ENCODE data around the gene TBC1D22A.

Gene TBC1D22A

DNA sequence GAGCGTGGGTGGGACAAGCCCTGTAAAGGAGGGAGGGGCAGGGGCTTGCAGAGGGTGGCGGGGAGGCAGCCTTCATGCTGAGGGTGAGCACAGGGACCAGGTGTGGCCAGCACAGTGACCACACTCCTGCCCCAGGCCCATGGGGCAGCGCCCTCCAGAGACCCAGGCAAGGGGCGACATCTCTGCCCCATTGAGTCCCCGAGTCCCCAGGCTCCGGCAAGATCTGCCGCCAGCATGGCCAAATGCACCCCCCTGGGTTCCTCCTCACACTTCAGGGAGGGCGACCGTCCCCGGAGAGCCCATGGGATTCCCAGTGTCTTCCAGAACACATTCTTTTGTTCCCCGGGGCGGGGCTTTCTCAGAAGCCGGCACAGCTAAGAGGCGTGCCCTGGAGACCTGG lies 362.5 kb downstream of the TBC1D22A start:
- no peak overlapping the region for H3K4me3 ChIP-seq (ENCODE audit: low read length)
- TF ChIP-seq ZNF274 (IDR thresholded peaks at IDR 0.05; ENCODE audit: low read depth, low read length), result no peak

DNA sequence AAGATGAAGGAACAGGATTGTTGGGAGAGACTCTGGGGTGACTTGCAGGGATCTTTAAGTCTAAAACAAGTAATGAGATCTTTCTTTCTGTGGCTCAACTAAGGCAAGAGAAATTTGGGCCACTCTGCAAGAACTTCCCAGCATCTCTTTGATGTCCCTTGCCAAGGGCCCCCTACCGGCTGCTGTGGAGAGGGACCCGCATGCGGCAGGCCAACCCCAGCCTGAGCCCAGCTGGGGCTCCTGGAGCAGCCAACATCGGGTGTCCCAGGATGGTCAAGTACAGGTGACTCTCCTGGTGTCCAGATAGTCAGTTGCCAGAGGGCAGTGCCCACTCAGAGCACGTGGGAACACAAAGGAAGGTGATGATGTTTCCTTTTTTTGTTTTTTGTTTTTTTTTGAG lies 363.2 kb downstream of the TBC1D22A start:
- TF ChIP-seq ZNF274 (IDR thresholded peaks at IDR 0.05; ENCODE audit: low read depth, low read length), result no peak
- no peak overlapping the region for H3K4me3 ChIP-seq (ENCODE audit: low read length)

DNA sequence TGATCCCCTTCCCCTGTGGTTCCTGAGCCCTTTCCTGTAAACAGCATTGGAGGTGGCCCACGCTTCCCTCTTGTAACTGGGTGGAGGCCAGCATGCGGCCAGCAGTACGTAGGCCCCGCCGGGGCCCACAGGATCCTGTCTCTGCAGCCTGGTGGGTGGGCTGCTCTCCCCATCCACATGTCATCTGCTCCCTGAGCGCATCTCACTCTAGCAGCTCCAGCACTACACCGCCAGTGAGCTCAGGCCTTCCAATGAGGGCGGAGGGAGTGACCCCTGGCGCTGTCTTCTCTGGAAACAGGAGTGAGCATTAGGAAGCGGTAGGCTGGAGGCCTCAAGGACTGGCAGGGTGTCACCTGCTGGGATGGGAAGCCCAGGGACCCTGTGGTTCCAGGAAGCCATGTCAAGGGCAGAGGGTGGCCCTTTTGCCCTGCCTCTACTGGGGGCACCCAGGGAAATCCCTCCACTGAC lies 363.9 kb downstream of the TBC1D22A start:
- no peak for TF ChIP-seq ZNF274 (IDR thresholded peaks at IDR 0.05; ENCODE audit: low read depth, low read length)
- H3K4me3 ChIP-seq (ENCODE audit: low read length), result no peak overlapping the region

DNA sequence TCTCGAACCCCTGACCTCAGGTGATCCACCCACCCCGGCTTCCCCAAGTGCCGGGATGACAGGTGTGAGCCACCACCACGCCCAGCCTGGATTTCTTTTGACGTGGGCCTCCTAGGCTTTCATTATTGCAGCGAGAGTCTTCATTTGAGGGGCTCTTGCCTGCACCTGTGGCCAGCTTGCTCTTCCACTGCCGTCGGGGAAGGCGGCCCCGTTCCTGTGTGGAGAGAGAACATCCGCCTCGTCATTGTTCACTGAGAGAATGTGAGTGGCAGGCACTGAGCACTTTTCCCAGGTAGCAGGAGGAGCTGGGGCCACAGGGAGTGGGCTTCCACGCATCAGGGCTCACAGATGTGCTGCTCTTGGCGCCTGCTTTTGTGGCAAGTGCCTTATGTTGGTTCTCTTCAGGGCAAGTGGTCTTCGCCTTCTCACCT lies 365.0 kb downstream of the TBC1D22A start:
- TF ChIP-seq ZNF274 (IDR thresholded peaks at IDR 0.05; ENCODE audit: low read depth, low read length), result no peak
- H3K4me3 ChIP-seq (ENCODE audit: low read length), result no peak overlapping the region

DNA sequence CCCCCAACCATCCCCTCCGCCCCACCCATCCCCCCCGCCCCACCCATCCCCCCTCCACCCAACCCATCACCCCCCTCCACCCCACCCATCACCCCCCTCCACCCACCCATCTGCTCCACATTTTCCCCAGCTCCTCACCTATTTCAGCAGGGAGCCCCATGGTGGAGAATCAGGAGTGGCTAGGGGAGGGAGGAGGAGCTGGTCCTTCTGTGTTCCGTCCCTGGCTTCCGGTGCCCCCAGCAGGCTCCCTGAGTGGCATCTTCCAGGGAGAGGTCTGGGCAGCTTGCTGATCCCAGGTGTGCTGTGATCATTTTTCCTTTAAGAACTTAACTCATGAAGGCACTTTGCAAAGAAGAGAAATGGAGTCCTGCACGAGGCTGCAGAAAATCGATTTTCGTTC lies 365.8 kb downstream of the TBC1D22A start:
- no peak overlapping the region for H3K4me3 ChIP-seq (ENCODE audit: low read length)
- no peak for TF ChIP-seq ZNF274 (IDR thresholded peaks at IDR 0.05; ENCODE audit: low read depth, low read length)

DNA sequence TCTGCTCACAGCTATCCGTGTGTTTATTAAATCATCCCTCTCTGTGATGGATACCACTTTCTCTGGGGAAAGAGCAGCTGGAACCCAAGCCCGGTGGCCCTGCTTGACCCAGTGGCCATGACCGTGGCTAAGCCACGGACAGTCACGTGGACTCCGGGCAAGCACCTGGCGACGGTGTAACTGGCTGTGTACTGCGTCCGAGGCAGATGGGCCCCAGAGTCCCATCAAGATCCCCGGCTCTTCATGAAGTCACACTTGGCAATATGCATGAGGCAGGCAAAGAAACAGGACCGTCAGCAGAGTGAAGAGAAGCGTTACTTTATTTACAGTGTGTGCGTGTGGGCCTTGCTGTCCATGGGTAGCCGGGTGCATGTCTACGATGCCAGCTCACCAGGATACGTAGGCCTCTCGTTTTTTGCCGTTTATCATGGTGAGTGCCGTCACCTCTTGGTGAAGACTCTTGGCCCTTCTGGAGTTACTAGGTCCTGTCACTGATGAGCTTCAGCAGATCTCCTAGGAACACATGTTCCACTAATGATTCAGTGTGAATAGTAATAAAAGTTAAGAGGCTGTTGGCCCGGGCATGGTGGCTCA lies 366.3 kb downstream of the TBC1D22A start:
- TF ChIP-seq ZNF274 (IDR thresholded peaks at IDR 0.05; ENCODE audit: low read depth, low read length), result no peak
- H3K4me3 ChIP-seq (ENCODE audit: low read length), result no peak overlapping the region

DNA sequence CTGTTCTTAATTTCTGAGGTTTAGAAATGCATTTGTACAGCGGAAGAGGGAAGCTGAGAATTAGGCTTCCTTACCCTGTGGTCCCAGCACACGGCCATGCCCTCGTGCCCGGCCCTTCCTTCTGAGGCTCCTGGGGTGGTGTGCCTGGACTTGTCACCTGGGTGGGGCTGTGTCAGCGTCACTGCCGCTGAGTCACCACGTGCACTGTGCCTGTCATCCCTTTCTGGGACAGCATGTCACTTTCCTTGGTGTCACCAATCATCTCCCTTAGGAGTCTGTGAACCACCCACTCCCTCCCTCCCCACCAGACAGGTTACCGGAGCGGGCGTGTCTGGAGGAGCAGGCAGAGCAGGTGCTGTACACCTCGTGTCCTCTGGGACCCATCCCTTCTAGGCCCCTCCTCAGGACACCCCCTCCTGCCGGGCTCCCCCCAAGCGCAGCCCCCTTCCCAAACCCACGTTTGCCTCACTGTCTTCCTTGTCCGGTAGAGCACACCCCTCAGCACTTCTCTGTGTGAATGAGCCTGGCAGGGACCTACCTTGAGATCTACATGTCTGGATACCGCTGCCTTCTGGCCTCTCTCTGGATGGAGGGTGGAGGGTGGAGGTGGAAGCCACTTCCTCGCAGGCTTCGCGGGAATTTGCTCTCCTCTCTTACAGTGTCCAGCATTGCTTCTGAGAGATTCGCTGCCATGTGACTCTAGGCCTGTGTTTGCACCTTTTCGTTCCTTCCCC lies 367.6 kb downstream of the TBC1D22A start:
- no peak overlapping the region for H3K4me3 ChIP-seq (ENCODE audit: low read length)
- TF ChIP-seq ZNF274 (IDR thresholded peaks at IDR 0.05; ENCODE audit: low read depth, low read length), result no peak

DNA sequence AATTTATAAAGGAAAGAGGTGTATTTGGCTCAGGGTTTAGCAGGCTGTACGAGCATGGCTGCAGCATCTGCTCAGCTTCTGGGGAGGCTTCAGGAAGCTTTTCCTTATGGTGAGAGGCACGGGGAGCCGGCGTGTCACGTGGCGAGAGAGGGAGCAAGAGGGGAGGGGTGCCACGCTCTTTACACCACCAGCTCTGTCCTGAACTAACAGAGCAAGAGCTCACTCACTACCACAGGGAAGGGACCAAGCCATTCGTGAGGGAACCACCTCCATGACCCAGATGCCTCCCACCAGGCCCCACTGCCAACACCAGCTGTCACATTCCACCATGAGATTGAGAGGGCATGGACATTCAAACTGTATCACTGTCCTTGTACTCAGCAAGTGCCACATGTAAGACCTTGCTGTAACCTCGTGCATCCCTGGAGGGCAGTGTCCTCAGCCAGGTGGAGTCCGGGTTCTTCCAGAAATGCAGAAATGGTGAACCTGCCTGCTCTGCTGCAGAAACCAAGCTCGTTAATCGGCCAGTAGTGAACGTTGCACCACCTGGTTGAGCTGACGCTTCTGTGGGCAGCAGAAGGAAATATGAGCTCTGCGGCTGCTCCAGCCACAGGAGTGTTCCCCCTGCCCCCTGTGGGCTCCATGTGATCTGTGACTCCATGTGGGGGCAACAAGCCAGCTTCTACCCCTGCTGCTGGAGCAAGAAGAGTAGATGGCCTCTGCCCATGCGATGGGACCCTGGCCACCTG lies 368.6 kb downstream of the TBC1D22A start:
- no peak overlapping the region for H3K4me3 ChIP-seq (ENCODE audit: low read length)
- no peak for TF ChIP-seq ZNF274 (IDR thresholded peaks at IDR 0.05; ENCODE audit: low read depth, low read length)

DNA sequence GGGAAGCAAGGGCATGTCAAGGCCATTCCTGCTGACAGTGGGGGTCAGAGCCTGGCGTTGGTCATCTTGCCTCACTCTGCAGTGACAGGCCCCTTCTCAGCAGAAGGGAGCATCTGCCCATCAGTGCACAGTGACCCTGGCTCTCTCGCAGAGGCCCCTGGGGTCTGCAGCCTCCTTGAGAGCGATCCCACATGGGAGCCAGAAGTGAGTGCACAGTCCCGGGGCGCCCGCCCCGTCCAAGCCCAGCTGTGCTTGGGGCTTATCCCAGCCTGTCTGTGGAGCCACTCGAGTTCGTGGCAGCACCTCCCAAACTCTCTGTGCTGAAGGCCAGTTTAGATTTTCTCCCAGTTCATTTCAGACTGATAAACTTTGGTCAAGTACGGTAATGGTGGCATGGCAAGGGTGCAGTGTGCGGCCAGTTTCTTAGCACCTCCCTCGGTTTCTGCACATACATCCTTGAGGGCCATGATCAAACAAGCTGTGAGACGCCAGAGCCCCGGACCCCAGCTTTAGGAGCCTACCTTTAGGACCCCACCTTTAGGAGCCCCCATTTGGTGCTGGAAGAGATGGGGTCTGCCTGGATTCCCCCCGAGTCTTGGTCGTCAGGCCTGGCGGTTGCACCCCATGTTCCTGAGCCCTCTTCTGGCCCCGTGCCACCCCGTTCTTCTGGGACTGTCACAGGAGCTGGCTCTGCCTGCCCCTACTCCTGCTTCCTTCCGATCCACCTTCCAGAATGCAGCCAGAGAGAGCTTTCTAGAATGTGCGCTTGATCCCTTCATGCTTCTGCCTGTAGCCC lies 369.4 kb downstream of the TBC1D22A start:
- no peak for TF ChIP-seq ZNF274 (IDR thresholded peaks at IDR 0.05; ENCODE audit: low read depth, low read length)

DNA sequence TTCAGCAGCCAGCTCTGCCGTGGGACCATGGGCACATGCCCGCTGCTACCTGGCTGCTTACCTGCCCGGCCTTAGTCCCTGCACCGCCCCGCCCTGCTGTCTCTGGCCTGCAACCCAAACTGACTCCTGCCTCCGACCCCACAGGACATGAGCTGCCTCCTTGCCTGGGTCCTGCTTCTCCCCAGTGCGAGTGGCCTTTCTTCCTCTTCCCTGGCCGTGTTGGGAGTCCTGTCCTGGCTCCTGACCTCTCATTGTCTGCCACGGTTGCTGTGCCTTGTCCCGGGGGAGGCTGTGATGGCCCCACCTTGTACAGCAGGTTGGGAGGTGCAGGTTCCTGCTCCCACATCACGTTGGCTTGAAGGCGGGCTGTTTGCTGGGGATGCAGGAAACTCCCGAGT lies 370.0 kb downstream of the TBC1D22A start:
- H3K4me3 ChIP-seq (ENCODE audit: low read length), result no peak overlapping the region
- no peak for TF ChIP-seq ZNF274 (IDR thresholded peaks at IDR 0.05; ENCODE audit: low read depth, low read length)

More for the DNA sequence above, 369.4 kb downstream of the TBC1D22A start:
- no peak overlapping the region for H3K4me3 ChIP-seq (ENCODE audit: low read length)

DNA sequence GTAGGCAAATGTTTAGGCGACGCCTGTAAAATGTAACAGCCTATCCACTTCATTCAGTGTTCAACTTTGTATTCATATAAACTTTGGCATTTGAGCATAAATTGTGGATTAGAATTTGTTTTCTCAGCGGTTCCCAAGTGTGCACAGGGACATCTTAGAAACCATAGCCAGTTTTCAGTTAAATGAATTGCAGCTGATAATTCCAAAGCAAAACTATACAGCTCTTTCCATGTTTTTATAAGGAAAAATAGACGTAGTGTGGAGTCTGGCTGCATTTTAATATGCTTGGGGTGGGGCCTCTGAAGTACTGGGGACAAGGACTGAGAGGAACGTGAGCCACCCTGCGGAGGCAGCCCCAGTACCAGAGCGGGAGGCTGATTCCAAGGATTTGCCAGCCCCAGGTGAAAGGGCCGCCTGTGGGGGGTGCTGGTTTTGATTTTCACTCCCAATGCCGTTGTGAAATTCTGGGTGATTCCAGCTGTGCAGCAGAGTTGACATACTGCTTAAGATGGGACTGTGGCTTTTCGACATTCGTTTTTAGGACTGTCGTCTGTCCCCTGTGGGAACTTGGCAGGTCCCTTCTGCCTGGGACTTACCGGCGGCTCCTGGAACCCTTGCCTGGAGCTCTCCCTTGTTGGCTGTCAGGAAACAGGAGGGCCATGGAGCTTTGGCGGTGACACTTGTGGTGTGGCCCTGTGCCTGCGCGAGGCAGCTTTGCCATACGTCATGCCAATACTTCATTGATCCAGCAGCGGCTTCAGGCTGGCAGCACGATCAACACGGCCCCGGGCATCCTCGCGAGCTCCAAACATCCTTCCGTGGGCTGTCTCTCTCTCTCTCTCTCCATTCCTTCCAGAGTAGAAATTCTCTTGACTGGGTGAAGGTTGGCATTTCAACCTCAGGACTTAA lies 370.9 kb downstream of the TBC1D22A start:
- no peak overlapping the region for H3K4me3 ChIP-seq (ENCODE audit: low read length)
- TF ChIP-seq ZNF274 (IDR thresholded peaks at IDR 0.05; ENCODE audit: low read depth, low read length), result no peak

DNA sequence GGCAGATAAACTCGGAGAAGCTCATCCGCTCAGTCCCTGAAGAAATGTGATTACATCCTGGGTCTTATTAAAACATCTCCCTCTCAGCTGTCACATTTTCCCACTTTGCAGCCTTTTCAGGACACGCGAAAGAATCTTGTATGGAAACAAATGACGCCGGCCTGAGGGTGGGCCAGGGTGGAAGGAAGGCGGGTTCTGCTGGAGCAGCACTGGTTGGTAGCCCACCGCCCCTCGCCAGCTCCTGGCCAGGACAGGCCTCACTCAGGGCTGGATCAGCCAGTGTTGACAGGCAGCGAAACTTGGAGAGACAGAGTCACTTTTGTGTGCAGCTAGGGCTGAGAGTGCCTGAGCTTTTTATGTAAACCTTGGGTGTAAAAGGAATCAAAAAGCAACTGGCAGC lies 371.8 kb downstream of the TBC1D22A start:
- no peak for TF ChIP-seq ZNF274 (IDR thresholded peaks at IDR 0.05; ENCODE audit: low read depth, low read length)
- H3K4me3 ChIP-seq (ENCODE audit: low read length), result no peak overlapping the region

DNA sequence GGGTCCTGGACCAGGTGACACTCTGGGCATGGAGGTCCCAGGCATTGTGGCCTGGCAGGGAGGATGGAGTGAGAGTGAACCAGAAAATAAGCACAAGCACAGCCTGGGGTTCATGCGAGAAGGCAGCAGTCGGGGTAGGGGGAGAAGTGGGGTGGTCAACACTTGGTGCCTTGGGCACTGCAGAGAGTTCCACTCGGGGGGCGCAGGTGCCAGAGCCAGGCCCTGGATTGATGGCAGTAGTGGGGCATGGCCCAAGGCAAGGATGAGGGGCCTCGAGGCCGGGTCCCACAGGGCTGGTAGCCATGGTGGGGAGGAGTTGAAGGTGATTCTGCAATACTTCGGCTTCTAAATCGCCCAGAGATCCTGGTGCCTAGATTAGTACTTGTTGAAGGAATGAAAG lies 372.9 kb downstream of the TBC1D22A start:
- H3K4me3 ChIP-seq (ENCODE audit: low read length), result no peak overlapping the region
- TF ChIP-seq ZNF274 (IDR thresholded peaks at IDR 0.05; ENCODE audit: low read depth, low read length), result no peak
